HG02588 (cell line): ENCODE measurements around the gene CCKAR.

ENCODE experiments used
- ATAC-seq: cut with Tn5 transposase; IDR thresholded peaks from one replicate; pipeline ENCODE4 v1.9.1; 2021; ENCODE audit warnings: mild to moderate bottlenecking, moderate library complexity; ENCODE audit not compliant: unreplicated experiment

The CCKAR gene

GRCh38 chr4:26491449-26492170 lies 1.3 kb upstream of the CCKAR start:
- no peak for ATAC-seq

GRCh38 chr4:26490960-26491284 lies 638 bp upstream of the CCKAR start:
- no peak for ATAC-seq

- ATAC-seq: no peak
Measured at GRCh38 chr4:26489101-26489985, 941 bp downstream of the CCKAR start.

GRCh38 chr4:26485684-26486083 lies 4.6 kb downstream of the CCKAR start:
- ATAC-seq: no peak

GRCh38 chr4:26484516-26484915 lies 5.8 kb downstream of the CCKAR start:
- ATAC-seq: no peak

GRCh38 chr4:26484032-26484515 lies 6.2 kb downstream of the CCKAR start:
- no peak for ATAC-seq

GRCh38 chr4:26482508-26483462 lies 7.5 kb downstream of the CCKAR start:
- ATAC-seq: no peak

GRCh38 chr4:26478330-26478729 lies 12.0 kb downstream of the CCKAR start:
- no peak for ATAC-seq

- no peak for ATAC-seq
Measured at GRCh38 chr4:26476545-26476944, 13.7 kb downstream of the CCKAR start.

GRCh38 chr4:26475716-26476115 lies 14.6 kb downstream of the CCKAR start:
- no peak for ATAC-seq

GRCh38 chr4:26474551-26474950 lies 15.7 kb downstream of the CCKAR start:
- ATAC-seq: no peak

- no peak for ATAC-seq
Measured at GRCh38 chr4:26473893-26474292, 16.4 kb downstream of the CCKAR start.

GRCh38 chr4:26471890-26472289 lies 18.4 kb downstream of the CCKAR start:
- ATAC-seq: no peak

GRCh38 chr4:26468977-26469376 lies 21.3 kb downstream of the CCKAR start:
- ATAC-seq: no peak

- ATAC-seq: no peak
Measured at GRCh38 chr4:26468283-26468949, 21.9 kb downstream of the CCKAR start.

- no peak for ATAC-seq
Measured at GRCh38 chr4:26467724-26468123, 22.6 kb downstream of the CCKAR start.

GRCh38 chr4:26466578-26467270 lies 23.6 kb downstream of the CCKAR start:
- no peak for ATAC-seq

- no peak for ATAC-seq
Measured at GRCh38 chr4:26464420-26465095, 25.7 kb downstream of the CCKAR start.

GRCh38 chr4:26463386-26463785 lies 26.9 kb downstream of the CCKAR start:
- no peak for ATAC-seq
